ENCODE measurements around the gene CBX3.
"Not testable (repeated sequence)": the region's sequence is repeated elsewhere in the genome, so short reads cannot be mapped to it uniquely, and the experiment has no call there.

The CBX3 gene

DNA sequence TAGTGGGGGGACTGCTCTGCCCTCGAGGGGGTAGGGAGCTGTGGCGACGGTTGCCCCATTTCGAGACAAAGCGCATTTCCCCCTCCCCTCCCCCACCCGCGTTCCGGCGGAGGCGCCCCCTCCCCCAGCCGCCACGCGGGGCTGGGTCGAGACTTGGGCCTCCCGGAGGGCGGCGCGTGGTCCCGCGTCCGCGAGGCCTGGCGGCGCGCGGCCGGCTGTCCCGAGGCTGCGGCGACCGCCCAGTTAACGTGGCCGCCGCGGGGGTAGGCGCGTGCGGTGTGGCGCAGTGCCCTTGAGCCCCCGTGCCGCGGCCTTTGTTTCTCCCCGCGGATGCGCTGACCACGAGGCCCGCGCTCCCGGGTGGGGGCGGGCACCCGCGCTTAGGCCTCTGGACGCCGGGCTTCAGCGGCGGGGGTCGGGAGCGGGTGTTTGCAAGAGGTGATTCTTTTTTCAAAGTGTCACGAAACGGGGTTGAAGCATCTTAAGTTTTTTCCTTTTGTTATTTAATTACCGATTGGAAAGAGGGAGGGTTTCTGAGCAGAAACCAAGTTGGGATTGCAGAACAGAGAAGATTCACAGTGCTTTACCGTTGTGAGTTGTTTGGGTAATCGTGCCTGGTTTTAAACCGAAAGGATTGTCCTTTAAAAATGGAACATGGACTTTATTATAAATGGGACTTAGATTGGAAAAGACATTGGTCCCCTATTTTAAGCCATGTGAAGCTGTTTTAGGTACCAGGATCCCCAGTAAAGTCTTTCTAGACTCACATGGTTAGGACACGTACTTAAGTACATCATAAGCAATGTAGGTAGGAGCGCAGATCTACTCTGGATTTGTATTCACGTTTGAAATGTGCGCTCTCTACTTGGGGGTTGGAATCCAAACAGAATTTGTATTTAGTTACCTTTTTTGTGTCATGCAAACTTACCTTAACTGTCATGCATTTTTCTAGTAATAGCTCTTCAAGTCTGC, 760 bp downstream of the CBX3 start:
- peak; percentile 49 for DNase-seq (ENCODE audit: low read depth)

DNA sequence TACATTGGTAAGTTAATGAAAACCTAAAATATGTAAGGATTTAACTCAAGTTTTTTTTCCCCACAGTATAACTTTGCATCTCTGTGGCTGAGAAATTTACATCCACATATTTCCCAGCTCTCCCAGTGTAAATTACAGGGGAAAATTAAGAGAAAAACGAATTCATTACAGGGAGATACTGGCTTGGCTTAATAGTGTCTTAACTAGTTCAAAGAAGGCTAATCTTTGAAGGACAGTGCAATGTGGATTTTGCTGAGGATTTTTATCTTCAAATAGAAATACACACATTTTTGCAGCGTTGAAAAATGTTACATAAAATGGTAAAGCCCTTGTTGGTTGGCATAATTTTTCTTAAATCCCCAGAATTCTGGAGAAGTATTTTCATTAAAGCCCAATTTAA, 1.5 kb downstream of the CBX3 start:
- no peak for DNase-seq (ENCODE audit: low read depth)

DNA sequence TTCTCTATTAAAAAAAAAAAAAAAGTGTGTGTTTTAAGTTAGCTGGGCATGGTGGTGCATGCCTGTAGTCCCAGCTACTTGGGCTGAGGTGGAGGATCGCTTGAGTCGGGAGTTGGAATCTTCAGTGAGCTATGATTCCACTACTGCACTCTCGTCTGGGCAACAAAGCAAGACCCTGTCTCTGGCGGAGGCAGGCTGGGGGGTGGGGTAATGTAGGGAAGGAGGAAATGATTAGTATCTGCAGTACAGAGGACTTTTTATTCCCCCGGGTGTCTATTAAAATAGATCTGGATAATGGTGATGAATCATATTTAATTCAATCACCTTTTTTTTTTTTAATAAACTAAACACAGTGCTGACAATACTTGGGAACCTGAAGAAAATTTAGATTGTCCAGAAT, 6.5 kb downstream of the CBX3 start:
- no peak for DNase-seq (ENCODE audit: low read depth)

DNA sequence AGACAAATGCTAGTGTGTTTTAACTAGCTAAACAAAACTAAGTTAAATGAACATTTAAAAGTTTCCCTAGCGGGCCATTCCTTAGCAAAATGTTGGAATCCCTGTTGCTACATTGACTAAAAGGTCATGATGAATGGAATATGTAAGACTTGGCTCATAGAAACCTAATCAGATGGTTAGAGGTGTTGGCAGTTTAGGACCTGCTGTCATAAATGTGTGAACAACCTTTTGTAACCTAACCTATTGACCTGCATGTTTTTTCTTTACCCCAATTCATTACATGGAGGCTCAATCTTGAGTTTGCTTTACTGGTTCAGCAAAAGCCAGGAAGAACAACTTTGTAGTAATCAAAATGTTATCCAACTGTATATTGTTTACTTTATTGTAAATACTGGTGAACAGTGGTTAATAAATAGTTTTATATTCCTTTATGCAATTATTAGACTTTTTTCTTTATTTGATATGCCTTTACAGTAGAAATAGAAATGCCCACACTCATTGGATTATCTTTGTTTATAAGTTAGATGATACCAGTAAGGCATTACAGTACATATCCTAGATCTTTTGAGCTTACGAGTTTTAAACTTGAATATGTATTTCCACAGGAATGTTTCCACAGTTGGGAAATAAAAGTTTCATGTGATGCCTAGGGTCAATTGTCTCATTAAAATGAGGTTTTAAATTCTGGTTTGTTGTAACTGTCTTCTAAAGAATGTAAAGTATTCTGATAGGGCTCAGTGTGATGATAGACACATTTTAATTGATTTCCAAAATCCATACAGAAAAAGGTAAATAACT, 11.6 kb downstream of the CBX3 start:
- DNase-seq (ENCODE audit: low read depth): no peak

DNA sequence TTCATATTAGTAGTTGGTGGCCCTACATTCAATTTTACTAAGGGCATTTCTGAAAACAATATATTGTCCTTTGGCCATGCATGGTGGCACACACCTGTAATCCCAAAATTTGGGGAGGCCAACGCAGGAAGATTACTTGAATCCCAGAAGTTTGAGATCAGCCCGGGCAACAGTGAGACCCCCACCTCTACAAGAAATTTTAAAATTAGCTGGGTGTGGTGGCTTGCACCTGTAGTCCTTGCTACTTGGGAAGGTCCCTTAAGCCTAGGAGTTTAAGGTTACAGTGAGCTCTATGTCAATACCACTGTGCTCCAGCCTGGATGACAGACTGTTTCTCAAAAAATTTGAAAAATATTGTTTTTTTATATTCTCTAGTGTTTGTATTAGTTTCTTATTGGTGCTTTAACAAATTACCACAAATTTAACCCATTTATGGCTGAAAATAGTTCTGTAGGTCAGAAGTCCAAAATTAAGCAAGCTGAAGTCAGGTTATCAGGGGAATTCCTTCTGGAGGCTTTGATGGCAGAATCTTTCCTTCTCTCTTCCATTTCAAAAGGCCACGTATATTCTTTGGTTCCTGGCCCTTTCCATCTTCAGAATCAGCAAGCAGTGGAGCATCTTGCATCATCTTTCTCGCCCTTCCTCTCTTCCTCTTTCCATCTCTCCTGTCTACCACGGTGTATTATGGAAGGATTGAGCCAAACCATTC, 12.4 kb downstream of the CBX3 start:
- no peak for DNase-seq (ENCODE audit: low read depth)

DNA sequence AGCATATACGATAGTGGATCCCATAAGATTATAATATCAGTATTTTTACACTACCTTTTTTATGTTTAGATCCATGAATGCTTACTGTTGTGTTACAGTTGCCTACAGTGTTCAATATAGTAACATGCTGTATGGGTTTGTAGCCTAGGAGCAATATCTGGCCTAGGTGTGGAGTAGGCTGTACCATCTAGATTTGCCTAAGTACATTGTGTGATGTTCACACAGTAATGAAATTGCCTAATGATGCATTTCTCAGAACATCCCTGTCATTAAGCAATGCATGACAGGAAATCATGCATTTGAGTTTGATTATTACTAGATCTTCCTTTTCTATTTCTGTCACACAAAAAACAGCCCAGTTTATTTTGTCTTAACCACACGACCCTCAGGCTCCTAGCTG, 14.5 kb downstream of the CBX3 start:
- no peak for DNase-seq (ENCODE audit: low read depth)

DNA sequence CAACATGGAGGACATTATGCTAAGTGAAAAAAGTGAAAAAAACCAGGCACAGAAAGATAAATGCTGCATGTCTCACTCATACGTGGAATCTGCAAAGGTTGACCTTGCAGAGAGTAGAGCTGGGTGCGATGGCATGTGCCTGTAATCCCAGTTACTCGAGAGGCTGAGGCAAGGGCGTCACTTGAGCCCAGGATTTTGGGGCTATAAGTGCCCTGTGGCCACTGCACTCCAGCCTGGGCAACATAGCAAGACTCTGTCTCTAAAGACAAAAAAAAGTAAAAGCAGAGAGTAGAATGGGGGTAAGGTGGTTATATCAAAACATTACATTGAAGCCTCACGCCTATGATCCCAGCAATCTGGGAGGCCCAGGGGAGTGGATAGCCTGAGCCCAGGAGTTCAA, 22.8 kb downstream of the CBX3 start:
- DNase-seq (ENCODE audit: low read depth): no peak

DNA sequence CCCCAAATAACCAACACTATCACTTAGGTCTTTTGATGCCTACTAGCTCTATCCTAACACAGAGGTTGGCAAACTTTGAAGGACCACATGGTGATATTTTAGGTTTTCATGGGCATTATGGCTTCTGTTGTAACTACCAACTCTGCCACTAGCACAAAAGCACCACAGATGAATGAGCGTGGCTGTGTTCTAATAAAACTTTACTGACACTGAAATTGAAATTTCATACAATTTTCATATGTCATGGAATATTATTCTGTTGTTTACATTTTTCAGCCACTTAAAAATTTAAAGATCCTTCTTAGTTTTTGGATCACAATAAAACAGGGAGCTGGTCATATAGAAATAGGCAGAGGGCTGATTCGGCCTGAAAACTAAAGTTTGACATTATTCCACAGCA, 26.4 kb downstream of the CBX3 start:
- DNase-seq (ENCODE audit: low read depth): no peak

DNA sequence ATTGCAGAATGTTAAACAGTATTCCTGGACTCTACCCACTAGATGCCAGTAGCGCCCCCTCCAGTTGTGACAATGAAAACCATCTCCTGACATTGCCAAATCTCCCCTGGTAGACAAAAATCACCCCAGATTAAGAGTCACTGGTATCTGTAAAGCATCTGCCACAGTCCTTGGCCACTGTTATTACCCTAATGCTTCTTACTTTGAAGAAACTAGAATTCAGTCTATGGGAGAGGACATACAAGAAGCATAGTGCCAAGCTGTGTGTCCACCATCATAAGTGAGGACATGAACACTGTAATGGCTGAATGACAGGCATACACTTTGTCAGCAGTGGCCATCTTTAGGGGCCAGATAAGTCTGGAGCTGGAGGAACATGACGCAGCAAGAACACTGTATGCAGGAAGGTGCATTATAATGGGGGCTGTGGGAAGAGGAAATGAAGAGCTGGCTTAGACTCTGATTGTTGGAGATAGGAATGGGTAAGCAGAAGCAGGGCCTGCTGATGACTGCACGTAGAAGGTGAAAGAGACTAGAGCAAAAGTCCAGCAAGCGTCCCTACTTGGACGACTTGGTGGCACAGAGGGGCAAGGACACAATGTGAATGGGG, 32.5 kb downstream of the CBX3 start:
- no peak for DNase-seq (ENCODE audit: low read depth)

DNA sequence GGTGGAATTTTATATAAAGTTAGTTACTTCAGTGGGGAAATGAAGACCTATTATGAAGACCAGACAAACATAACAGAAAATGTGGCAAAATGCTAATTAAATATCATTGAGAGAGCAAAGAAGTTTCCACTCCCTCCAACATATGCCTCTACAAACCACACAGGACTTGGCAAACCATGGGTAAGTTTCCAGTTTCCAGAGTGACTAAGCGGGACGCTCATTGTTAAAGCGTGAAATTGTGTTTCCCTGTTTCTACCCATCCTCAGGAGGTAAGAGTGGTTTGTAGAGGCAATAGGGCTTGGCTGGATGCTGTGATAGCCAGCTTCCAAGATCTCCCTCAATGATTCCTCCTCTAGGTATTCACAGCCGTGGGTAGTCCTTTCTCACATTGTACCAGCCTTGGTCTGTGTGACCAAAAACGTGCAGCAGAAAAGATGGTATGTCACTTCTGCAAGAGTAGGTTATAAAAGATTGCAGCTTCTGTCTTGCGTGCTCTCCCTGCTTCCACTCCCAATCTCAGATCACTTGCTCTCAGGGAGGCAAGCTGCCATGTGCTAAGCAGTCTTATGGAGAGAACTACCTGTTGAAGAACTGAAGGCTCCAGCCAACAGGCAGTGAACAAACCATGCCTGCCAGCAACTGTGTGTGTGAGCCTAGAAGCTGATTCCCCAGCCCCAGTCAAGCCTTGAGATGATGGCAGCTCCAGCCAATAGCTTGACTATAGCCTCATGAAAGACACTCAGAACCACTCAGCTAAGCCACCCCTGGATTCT, 35.7 kb downstream of the CBX3 start:
- no peak for DNase-seq (ENCODE audit: low read depth)

DNA sequence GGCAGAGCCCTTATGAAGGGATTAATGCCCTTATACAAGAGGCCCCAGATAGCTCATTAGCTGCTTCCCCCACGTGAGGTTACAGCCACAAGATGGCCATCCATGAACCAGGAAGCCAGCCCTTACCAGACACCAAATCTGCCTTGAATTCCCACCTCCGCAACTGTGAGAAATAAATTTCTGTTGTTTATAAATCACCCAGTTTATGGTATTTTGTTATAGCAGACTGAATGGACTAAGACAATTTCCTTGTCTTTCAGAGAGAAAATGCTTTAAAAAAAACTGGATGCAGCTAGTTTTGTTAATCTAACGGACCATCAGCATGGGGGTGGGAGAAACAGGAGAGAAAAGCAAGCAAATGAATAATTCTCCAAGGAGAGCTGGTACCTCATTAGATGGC, 36.5 kb downstream of the CBX3 start:
- no peak for DNase-seq (ENCODE audit: low read depth)

DNA sequence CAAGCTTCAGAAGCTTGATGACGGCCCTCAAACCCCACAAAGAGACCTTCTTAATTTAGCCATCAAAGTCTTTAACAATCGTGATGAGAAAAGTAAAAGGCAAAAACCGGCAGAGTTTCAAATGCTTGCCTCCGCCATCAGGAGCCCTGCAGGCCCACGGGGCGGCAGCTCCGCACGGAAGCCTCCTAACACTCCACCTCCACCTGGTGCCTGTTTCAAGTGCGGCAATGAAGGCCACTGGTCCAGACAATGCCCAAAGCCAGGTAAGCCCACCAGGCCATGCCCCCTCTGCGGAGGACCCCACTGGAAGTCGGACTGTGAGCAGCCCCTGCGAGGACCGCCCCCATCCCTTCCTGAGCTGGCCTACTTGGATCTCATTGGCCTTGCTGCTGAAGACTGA, 43.6 kb downstream of the CBX3 start:
- DNase-seq (ENCODE audit: low read depth): no peak

DNA sequence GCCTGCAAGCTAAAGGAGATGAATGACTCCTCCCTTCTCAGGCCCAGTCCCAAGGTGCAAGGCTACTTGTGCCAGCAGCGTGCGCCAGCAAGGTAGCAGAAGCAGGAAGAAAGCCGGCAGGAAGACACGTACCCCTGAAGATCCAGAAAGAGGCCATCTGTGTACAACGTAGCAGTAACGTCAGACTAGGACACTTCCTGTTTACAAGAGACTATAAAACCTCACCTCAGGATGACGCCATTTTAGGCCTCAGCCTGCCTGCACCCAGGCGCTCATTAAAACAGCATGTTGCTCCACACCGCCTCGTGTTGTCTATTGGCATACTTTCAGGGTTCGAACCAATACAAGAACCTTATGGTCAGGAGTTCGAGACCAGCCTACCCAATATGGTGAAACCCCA, 48.7 kb downstream of the CBX3 start:
- DNase-seq (ENCODE audit: low read depth): no peak

DNA sequence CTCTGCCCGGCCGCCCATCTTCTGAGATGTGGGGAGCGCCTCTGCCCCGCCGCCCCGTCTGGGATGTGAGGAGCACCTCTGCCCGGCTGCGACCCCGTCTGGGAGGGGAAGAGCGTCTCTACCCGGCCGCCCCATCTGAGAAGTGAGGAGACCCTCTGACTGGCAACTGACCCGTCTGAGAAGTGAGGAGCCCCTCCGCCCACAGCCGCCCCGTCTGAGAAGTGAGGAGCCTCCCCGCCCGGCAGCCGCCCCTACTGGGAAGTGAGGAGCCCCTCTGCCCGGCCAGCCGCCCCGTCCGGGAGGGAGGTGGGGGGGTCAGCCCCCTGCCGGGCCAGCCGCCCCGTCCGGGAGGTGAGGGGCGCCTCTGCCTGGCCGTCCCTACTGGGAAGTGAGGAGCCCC, 60.3 kb downstream of the CBX3 start:
- DNase-seq (ENCODE audit: low read depth): not testable (repeated sequence)

Data from stimulated activated CD8-positive, alpha-beta memory T cell treated with anti-CD3 and anti-CD28 coated beads, Interleukin-4, amount 100 ng/mL, for 24 hours (primary cell).